ENCODE data around the gene COQ8A.

GRCh38 chr1:226984521-226985238 is 44.6 kb downstream of the COQ8A start:
- TF ChIP-seq GLIS3 (CRISPR knock-in tag; IDR thresholded peaks at IDR 0.05) (no peak), ISL1 (CRISPR knock-in tag; IDR thresholded peaks at IDR 0.05) (no peak), ARNTL (CRISPR knock-in tag; IDR thresholded peaks at IDR 0.05; ENCODE audit: borderline replicate concordance, low read depth) (no peak), OSR1 (CRISPR knock-in tag; IDR thresholded peaks at IDR 0.05) (no peak), PATZ1 (CRISPR knock-in tag; IDR thresholded peaks at IDR 0.05; ENCODE audit: borderline replicate concordance) (no peak), CSRNP3 (CRISPR knock-in tag; IDR thresholded peaks at IDR 0.05) (no peak), ZNF70 (CRISPR knock-in tag; IDR thresholded peaks at IDR 0.05) (no peak), BACH2 (CRISPR knock-in tag; IDR thresholded peaks at IDR 0.05; ENCODE audit: borderline replicate concordance) (no peak), RARB (CRISPR knock-in tag; IDR thresholded peaks at IDR 0.05) (no peak)

Measured in SK-N-SH treated with all-trans-retinoic acid at 6 μM for 48 hours (cell line).